Endothelial cell of umbilical vein (primary cell): ENCODE measurements around the gene XIRP1. TPM values are rescaled to one million over a fixed set of nuclear protein-coding genes. Genes with fewer than 3 reads are reported as not detected.

Source experiments
- BruUV-seq: library from RNA; stranded (reverse); fragments of 400-500 nt; replicated peaks from 2 replicates; lab custom pipeline; 2021; lab: Mats Ljungman, UMichigan
- CTCF ChIA-PET: fragments of 300-600, 350-600 bp; sonication (Branson Sonifier 250); formaldehyde crosslinking; loops from one replicate; lab custom pipeline; 2021; ENCODE audit warnings: antibody characterized with exemption, inconsistent platforms; lab: Charles Lee
- POLR2A ChIA-PET: fragments of 300-600, 350-600 bp; sonication (Branson Sonifier 250); formaldehyde crosslinking; loops from one replicate; lab custom pipeline; 2021; ENCODE audit warnings: antibody characterized with exemption, inconsistent platforms; lab: Charles Lee
- DNase-seq: peaks from one replicate; pipeline ENCODE4 v3.0.0-alpha.2; 2011; ENCODE audit warnings: low read depth, low spot score
- FAIRE-seq: peaks from 2 replicates; lab custom pipeline; 2011; peaks lifted over from hg19 to GRCh38; lab: Jason Lieb, UNC
- H2AFZ ChIP-seq: 2 replicates; pipeline ENCODE4 v1.6.0; 2012; ENCODE audit warnings: low read depth, low read length, control low read depth, inconsistent platforms
- H3K27ac ChIP-seq: 2 replicates; pipeline ENCODE4 v1.5.1; 2011; ENCODE audit warnings: low read depth, mild to moderate bottlenecking, control low read depth, low read length, moderate library complexity; ENCODE audit not compliant: insufficient read depth
- H3K27me3 ChIP-seq, 2 experiments: 2 replicates each; pipeline versions ENCODE4 v1.6.0 to v1.6.1; 2011; ENCODE audit warnings: low read length in 2 of 2, mixed read lengths in 1 of 2; ENCODE audit not compliant: control insufficient read depth in 2 of 2, insufficient read depth in 2 of 2
- H3K36me3 ChIP-seq, 2 experiments: 2 replicates in 1 of 2; 3 replicates in 1 of 2; pipeline ENCODE4 v1.5.1; 2011; ENCODE audit warnings: low read length in 2 of 2, mild to moderate bottlenecking in 1 of 2, moderate library complexity in 1 of 2; ENCODE audit not compliant: control insufficient read depth in 2 of 2, insufficient read depth in 2 of 2; ENCODE audit errors: extremely low read depth in 1 of 2
- H3K4me1 ChIP-seq: 3 replicates; pipeline ENCODE4 v1.5.1; 2011; ENCODE audit warnings: mild to moderate bottlenecking, low read length; ENCODE audit not compliant: control insufficient read depth, insufficient read depth; ENCODE audit errors: extremely low read depth
- H3K4me2 ChIP-seq: 2 replicates; pipeline ENCODE4 v1.6.1; 2011; ENCODE audit warnings: low read length, control low read depth, mixed read lengths; ENCODE audit not compliant: insufficient read depth
- H3K4me3 ChIP-seq, 3 experiments: fragments of 200-600 bp in 1 of 3; sonication (generic), shearing (Covaris generic) in 1 of 3; replicated peaks in 1 of 3; 2 replicates each; pipeline ENCODE4 v1.5.1; 2011 to 2016; ENCODE audit warnings: control low read depth in 3 of 3, low read length in 3 of 3, mild to moderate bottlenecking in 2 of 3, inconsistent platforms in 1 of 3, low read depth in 1 of 3, moderate library complexity in 1 of 3; ENCODE audit not compliant: insufficient read depth in 1 of 3
- H3K79me2 ChIP-seq: 2 replicates; pipeline ENCODE4 v1.6.0; 2012; ENCODE audit warnings: low read length, inconsistent platforms; ENCODE audit not compliant: control insufficient read depth, insufficient read depth
- H3K9ac ChIP-seq: replicated peaks from 2 replicates; pipeline ENCODE3; 2011; ENCODE audit warnings: low read length, control low read depth; ENCODE audit not compliant: insufficient read depth; ENCODE audit errors: extremely low read depth
- H3K9me1 ChIP-seq: replicated peaks from 3 replicates; pipeline ENCODE4 v1.6.0; 2011; ENCODE audit warnings: mild to moderate bottlenecking, low read length; ENCODE audit not compliant: control insufficient read depth, insufficient read depth; ENCODE audit errors: extremely low read depth
- H3K9me3 ChIP-seq: replicated peaks from 2 replicates; pipeline ENCODE4 v1.5.1; 2012; ENCODE audit warnings: low read length, inconsistent platforms; ENCODE audit not compliant: control insufficient read depth, insufficient read depth
- H4K20me1 ChIP-seq: replicated peaks from 2 replicates; pipeline ENCODE3; 2011; ENCODE audit warnings: mild to moderate bottlenecking, low read length; ENCODE audit not compliant: control insufficient read depth, insufficient read depth; ENCODE audit errors: extremely low read depth
- CTCF ChIP-seq, 2 donors: IDR thresholded peaks; 1 replicate in 1 of 2; 2 replicates in 1 of 2; pipeline ENCODE4 v1.5.1; 2011; ENCODE audit warnings: low read length in 2 of 2, mild to moderate bottlenecking in 2 of 2, moderate library complexity in 2 of 2, control low read depth in 1 of 2, inconsistent platforms in 1 of 2, low read depth in 1 of 2; ENCODE audit not compliant: insufficient read depth in 1 of 2; ENCODE audit errors: extremely low read depth in 1 of 2
- EZH2 ChIP-seq: IDR thresholded peaks from 2 replicates; pipeline ENCODE4 v1.6.1; 2012; ENCODE audit warnings: borderline replicate concordance, low read depth, mild to moderate bottlenecking, moderate library complexity, low read length, inconsistent platforms; ENCODE audit not compliant: severe bottlenecking
- FOS ChIP-seq: IDR thresholded peaks from 2 replicates; pipeline ENCODE4 v1.6.1; 2011; ENCODE audit warnings: mild to moderate bottlenecking, low read length, moderate library complexity, borderline replicate concordance; ENCODE audit not compliant: insufficient read depth
- GATA2 ChIP-seq: IDR thresholded peaks from 2 replicates; pipeline ENCODE4 v1.7.0; 2011; ENCODE audit warnings: low read depth, mild to moderate bottlenecking, moderate library complexity, mixed read lengths, low read length; ENCODE audit not compliant: insufficient read length, insufficient read depth
- JUN ChIP-seq: IDR thresholded peaks from 2 replicates; pipeline ENCODE4 v1.6.1; 2011; ENCODE audit warnings: borderline replicate concordance, low read depth; ENCODE audit not compliant: insufficient read length, insufficient read depth
- MAX ChIP-seq: IDR thresholded peaks from 2 replicates; pipeline ENCODE4 v1.6.1; 2011; ENCODE audit not compliant: insufficient read depth, insufficient read length
- MYC ChIP-seq: IDR thresholded peaks from one replicate; pipeline ENCODE4 v1.6.1; 2011; ENCODE audit warnings: mild to moderate bottlenecking, low read depth, low read length
- POLR2A ChIP-seq: IDR thresholded peaks from 2 replicates; pipeline ENCODE4 v1.6.1; 2012; ENCODE audit warnings: low read depth, mild to moderate bottlenecking, control low read depth, low read length
- POLR2AphosphoS5 ChIP-seq: IDR thresholded peaks from 2 replicates; pipeline ENCODE4 v1.6.1; 2012; ENCODE audit warnings: low read depth, mild to moderate bottlenecking, control low read depth, low read length, moderate library complexity; ENCODE audit not compliant: insufficient read depth
- dilution Hi-C: fragments of 300-500 bp; cut with MboI; formaldehyde crosslinking; loops from one replicate; pipeline ENCODE4 v1.15.0; 2019; ENCODE audit warnings: low sequenced_read_pairs; ENCODE audit not compliant: extremely low pct_ligation_motif_present
- intact Hi-C: fragments of 100-400 bp; cut with micrococcal nuclease; formaldehyde crosslinking; loops from one replicate; pipeline ENCODE4 v1.10.0; 2022
- polyA plus RNA-seq, 4 experiments: library from polyadenylated mRNA; depleted of rRNA in 3 of 4; stranded (reverse) in 3 of 4; unstranded in 1 of 4; fragments of >200 nt; gene quantifications; 2 replicates each; pipeline versions ENCODE4 v1.2.1 to v1.2.3, GENCODE V29; 2011 to 2012; ENCODE audit warnings: missing spikeins in 1 of 4
- total RNA-seq: library from RNA; stranded (reverse); gene quantifications from 2 replicates; pipeline ENCODE4 v1.2.3, GENCODE V29; 2021

The XIRP1 gene
- total and polyA plus RNA-seq, 2 donors (not counting 3 experiments of a cell fraction or from before 2014, with no cell fraction given): not detected

DNA sequence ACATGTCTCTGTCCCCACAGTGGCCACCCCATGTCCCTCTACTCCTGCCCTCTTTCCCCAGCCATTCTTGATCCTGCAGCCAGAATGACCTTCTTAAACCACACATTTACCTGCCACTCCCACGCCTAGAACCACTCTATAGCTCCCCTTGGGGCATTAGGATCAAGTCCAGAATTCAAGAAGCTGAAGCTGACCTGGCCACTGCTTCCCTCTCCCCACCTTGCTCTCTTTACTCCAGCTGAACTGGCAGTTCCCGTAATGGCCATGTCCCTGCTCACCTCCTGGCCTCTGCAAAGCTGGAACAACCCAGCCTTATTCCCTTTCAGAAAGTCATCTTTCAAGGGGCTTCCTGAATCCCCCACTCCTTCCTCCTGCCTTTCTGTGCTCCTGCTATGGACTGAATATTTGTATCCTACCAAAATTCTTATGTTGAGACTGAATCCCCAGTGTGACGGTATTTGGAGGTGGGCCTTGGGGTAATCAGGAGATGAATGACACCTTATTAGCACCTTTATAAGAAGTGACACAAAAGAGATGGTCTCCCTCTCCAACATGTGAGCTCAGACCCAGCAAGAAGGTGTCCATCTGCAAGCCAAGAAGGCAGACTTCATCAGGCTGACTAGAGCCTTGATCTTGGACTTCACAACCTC is 42.8 kb downstream of the XIRP1 start:
- dilution Hi-C loops: no loop called here
- Histone ChIP-seq H3K9ac (peak overlapping the region; percentile 90), H3K4me1 (peaks cover 63% of the 10 kb centered on the region), H3K36me3 (peaks cover 4 to 11% of the 10 kb centered on the region in 2 experiments), H3K9me3 (no peaks in the 10 kb centered on the region), H3K9me1 (no peaks in the 10 kb centered on the region), H2AFZ (no peak overlapping the region), H3K4me2 (peak overlapping the region; percentile 69), H3K79me2 (peaks cover 66% of the 10 kb centered on the region), H3K27ac (peak overlapping the region; percentile 94), H4K20me1 (no peaks in the 10 kb centered on the region), H3K4me3 (no peak overlapping the region), H3K27me3 (no peaks in the 10 kb centered on the region)
- DNase-seq (no peak), FAIRE-seq (no peak)
- BruUV-seq: no TSS peak
- intact Hi-C loops: loop anchor here (10.0 kb wide), 1 partner anchor 425 kb away; no protein-coding TSS in a partner anchor
- POLR2A ChIA-PET: no interaction called here
- CTCF ChIA-PET: interaction anchor here (0.5 to 3.3 kb wide), 6 partner anchors 9 to 346 kb away, joined by 3 to 20 read pairs (median 3); no protein-coding TSS in a partner anchor
- TF ChIP-seq JUN (no peak), FOS (no peak), POLR2A (no peak), CTCF (IDR thresholded peaks at IDR 0.05; ENCODE audit: extremely low read depth in 1 of 2, insufficient read depth in 1 of 2, low read depth in 1 of 2, low read length in 2 of 2) (no peak), EZH2 (no peak), MYC (no peak), MAX (no peak), GATA2 (no peak), POLR2AphosphoS5 (no peak)
